MM.1S (cell line): ENCODE measurements around the gene SLC8B1.

Experiments used
- DNase-seq: peaks from one replicate; pipeline ENCODE4 v3.0.0-alpha.2; 2015
- H2AFZ ChIP-seq: fragments of 300-600 bp; sonication (generic); 2 replicates; pipeline ENCODE4 v1.6.0; 2016; ENCODE audit warnings: antibody characterized with exemption, low read length
- H3F3A ChIP-seq: fragments of 300-600 bp; sonication (generic); 2 replicates; pipeline ENCODE4 v1.6.1; 2016; ENCODE audit warnings: mild to moderate bottlenecking, antibody characterized with exemption, low read length, moderate library complexity, mixed read lengths; ENCODE audit not compliant: insufficient read depth
- H3K27ac ChIP-seq: fragments of 300-600 bp; sonication (generic); 2 replicates; pipeline ENCODE4 v1.5.1; 2016; ENCODE audit warnings: mild to moderate bottlenecking, low read length
- H3K27me3 ChIP-seq: fragments of 300-600 bp; sonication (generic); replicated peaks from 2 replicates; pipeline ENCODE4 v1.6.0; 2016; ENCODE audit warnings: low read length; ENCODE audit not compliant: insufficient read depth
- H3K36me3 ChIP-seq: fragments of 300-600 bp; sonication (generic); replicated peaks from 2 replicates; pipeline ENCODE4 v1.6.1; 2016; ENCODE audit warnings: mild to moderate bottlenecking, low read length, mixed read lengths; ENCODE audit not compliant: insufficient read depth
- H3K4me1 ChIP-seq: fragments of 300-600 bp; sonication (generic); 2 replicates; pipeline ENCODE4 v1.6.1; 2016; ENCODE audit warnings: low read length, mixed read lengths
- H3K4me2 ChIP-seq: fragments of 300-600 bp; sonication (generic); 2 replicates; pipeline ENCODE4 v1.6.0; 2016; ENCODE audit warnings: low read depth, low read length
- H3K4me3 ChIP-seq: fragments of 300-600 bp; sonication (generic); 2 replicates; pipeline ENCODE4 v1.5.1; 2016; ENCODE audit warnings: low read length, mixed read lengths
- H3K79me2 ChIP-seq: fragments of 300-600 bp; sonication (generic); 2 replicates; pipeline ENCODE4 v1.6.1; 2016; ENCODE audit warnings: mixed run types, low read length, mixed read lengths
- H3K9ac ChIP-seq: fragments of 300-600 bp; sonication (generic); 2 replicates; pipeline ENCODE4 v1.6.1; 2016; ENCODE audit warnings: low read length, mixed read lengths
- H3K9me2 ChIP-seq: fragments of 300-600 bp; sonication (generic); replicated peaks from 2 replicates; pipeline ENCODE4 v1.6.1; 2016; ENCODE audit warnings: mild to moderate bottlenecking, low read length, mixed read lengths; ENCODE audit not compliant: insufficient read depth
- H3K9me3 ChIP-seq: fragments of 300-600 bp; sonication (generic); replicated peaks from 2 replicates; pipeline ENCODE4 v1.6.1; 2016; ENCODE audit warnings: mild to moderate bottlenecking, low read length, mixed read lengths; ENCODE audit not compliant: insufficient read depth
- H4K20me1 ChIP-seq: fragments of 300-600 bp; sonication (generic); 2 replicates; pipeline ENCODE4 v1.6.1; 2016; ENCODE audit warnings: mild to moderate bottlenecking, low read length, moderate library complexity, mixed read lengths; ENCODE audit not compliant: insufficient read depth
- CTCF ChIP-seq: fragments of 300-600 bp; sonication (generic); IDR thresholded peaks from 2 replicates; pipeline ENCODE4 v1.5.1; 2016; ENCODE audit warnings: antibody characterized with exemption, low read length, mixed read lengths
- EZH2 ChIP-seq: fragments of 300-600 bp; sonication (generic); optimal IDR thresholded peaks from 2 replicates; pipeline ENCODE3; 2017; ENCODE audit warnings: low read depth, mild to moderate bottlenecking, antibody characterized with exemption, low read length, mixed read lengths
- EZH2phosphoT487 ChIP-seq: fragments of 300-600 bp; sonication (generic); IDR thresholded peaks from 2 replicates; pipeline ENCODE4 v1.6.1; 2018; ENCODE audit warnings: antibody characterized with exemption, low read length

SLC8B1 gene

GRCh38 chr12:113361574-113362370, 26.9 kb upstream of the SLC8B1 start:
- Histone ChIP-seq H3K9me3 (no peaks in the 10 kb centered on the region), H3K9ac (no peak overlapping the region), H3K27me3 (no peaks in the 10 kb centered on the region), H2AFZ (no peak overlapping the region), H3F3A (no peaks in the 10 kb centered on the region), H3K36me3 (no peaks in the 10 kb centered on the region), H3K9me2 (no peaks in the 10 kb centered on the region), H3K79me2 (no peaks in the 10 kb centered on the region), H3K27ac (no peak overlapping the region), H3K4me1 (no peaks in the 10 kb centered on the region), H3K4me3 (no peak overlapping the region), H4K20me1 (no peaks in the 10 kb centered on the region), H3K4me2 (no peak overlapping the region)
- TF ChIP-seq EZH2 (no peak), CTCF (no peak), EZH2phosphoT487 (no peak)
- no peak for DNase-seq

- H3K4me1 ChIP-seq = no peaks in the 10 kb centered on the region
- H3K9ac ChIP-seq = no peak overlapping the region
- no peaks in the 10 kb centered on the region for H3K9me2 ChIP-seq
- no peaks in the 10 kb centered on the region for H3K27me3 ChIP-seq
- TF ChIP-seq EZH2phosphoT487 = no peak
- no peak for TF ChIP-seq EZH2
- TF ChIP-seq CTCF = no peak
- no peak overlapping the region for H2AFZ ChIP-seq
- H3K4me2 ChIP-seq = no peak overlapping the region
- H3F3A ChIP-seq = no peaks in the 10 kb centered on the region
- H3K27ac ChIP-seq = no peak overlapping the region
- DNase-seq = no peak
- no peaks in the 10 kb centered on the region for H3K36me3 ChIP-seq
- no peaks in the 10 kb centered on the region for H4K20me1 ChIP-seq
- H3K79me2 ChIP-seq = no peaks in the 10 kb centered on the region
- no peak overlapping the region for H3K4me3 ChIP-seq
- no peaks in the 10 kb centered on the region for H3K9me3 ChIP-seq
Observed at GRCh38 chr12:113359939-113360748, 25.2 kb upstream of the SLC8B1 start.

- no peaks in the 10 kb centered on the region for H3K27me3 ChIP-seq
- no peak for TF ChIP-seq CTCF
- TF ChIP-seq EZH2 = no peak
- no peak for TF ChIP-seq EZH2phosphoT487
- H3K4me2 ChIP-seq = peak overlapping the region; percentile 59
- no peak for DNase-seq
- no peaks in the 10 kb centered on the region for H3K9me2 ChIP-seq
- peak overlapping the region; percentile 69 for H3K4me3 ChIP-seq
- H2AFZ ChIP-seq = peak overlapping the region; percentile 56
- no peaks in the 10 kb centered on the region for H3F3A ChIP-seq
- no peaks in the 10 kb centered on the region for H3K36me3 ChIP-seq
- no peaks in the 10 kb centered on the region for H4K20me1 ChIP-seq
- peak overlapping the region; percentile 48; the same call in 1 of the 2 replicates for H3K9ac ChIP-seq
- no peak overlapping the region for H3K27ac ChIP-seq
- H3K9me3 ChIP-seq = no peaks in the 10 kb centered on the region
- H3K4me1 ChIP-seq = no peaks in the 10 kb centered on the region
- no peaks in the 10 kb centered on the region for H3K79me2 ChIP-seq
Observed at GRCh38 chr12:113359133-113359938, 24.4 kb upstream of the SLC8B1 start.
